CD4-positive, alpha-beta T cell treated with Interleukin-10 for 1 hour (primary cell): ENCODE data around the gene LMO2.
"Not testable (repeated sequence)": the region's sequence is repeated elsewhere in the genome, so short reads cannot be mapped to it uniquely, and the experiment has no call there.

ENCODE experiments used
- DNase-seq: peaks from one replicate; pipeline ENCODE4 v3.0.0-alpha.2; 2020

LMO2 gene

DNA sequence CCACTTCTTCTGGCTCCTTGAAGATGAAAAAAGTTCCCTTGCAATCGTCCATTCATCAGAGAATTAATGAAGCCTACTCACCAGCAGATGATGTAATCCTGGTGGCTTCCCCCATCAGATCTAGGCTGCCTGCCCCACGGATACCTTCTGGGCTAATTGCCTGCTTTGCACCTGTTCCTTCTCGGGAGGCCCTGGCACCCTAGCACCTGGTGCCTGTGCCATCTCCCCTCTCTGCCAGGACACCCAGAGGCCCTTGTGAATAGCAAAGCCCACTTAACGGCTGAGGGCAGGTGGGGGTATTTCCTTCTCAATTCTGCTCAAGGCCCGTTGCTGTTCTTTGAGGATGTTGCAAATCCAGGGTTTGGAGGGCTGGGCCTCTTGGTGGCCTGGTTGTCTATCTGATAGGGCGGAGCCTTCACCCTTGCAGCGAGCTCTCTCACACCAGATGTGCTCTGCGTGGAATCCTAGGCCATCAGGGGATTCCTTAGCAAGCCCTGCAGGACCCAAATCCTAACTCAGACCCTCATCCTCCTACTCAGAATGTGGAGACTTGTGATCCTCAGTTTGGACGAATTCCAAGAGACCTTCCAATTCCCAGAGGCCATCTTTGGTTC, at the start of gene LMO2:
LMO2 (minus strand) TSS at position 363 of the 614 bp plus-strand sequence. CDS start 22,360 bp downstream, outside the sequence.
- DNase-seq: no peak

DNA sequence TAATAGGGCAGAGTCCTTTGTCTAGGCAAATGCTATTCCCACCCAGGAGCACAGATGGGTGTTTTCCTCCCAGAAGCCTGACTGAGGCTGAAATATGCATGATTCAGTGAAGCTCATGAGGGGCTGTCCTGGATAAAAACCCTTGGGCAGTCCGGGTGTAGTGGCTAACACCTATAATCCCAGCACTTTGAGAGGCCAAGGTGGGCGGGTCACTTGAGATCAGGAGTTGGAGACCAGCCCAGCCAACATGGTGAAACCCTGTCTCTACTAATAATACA, 48.6 kb upstream of the LMO2 start:
- no peak for DNase-seq

DNA sequence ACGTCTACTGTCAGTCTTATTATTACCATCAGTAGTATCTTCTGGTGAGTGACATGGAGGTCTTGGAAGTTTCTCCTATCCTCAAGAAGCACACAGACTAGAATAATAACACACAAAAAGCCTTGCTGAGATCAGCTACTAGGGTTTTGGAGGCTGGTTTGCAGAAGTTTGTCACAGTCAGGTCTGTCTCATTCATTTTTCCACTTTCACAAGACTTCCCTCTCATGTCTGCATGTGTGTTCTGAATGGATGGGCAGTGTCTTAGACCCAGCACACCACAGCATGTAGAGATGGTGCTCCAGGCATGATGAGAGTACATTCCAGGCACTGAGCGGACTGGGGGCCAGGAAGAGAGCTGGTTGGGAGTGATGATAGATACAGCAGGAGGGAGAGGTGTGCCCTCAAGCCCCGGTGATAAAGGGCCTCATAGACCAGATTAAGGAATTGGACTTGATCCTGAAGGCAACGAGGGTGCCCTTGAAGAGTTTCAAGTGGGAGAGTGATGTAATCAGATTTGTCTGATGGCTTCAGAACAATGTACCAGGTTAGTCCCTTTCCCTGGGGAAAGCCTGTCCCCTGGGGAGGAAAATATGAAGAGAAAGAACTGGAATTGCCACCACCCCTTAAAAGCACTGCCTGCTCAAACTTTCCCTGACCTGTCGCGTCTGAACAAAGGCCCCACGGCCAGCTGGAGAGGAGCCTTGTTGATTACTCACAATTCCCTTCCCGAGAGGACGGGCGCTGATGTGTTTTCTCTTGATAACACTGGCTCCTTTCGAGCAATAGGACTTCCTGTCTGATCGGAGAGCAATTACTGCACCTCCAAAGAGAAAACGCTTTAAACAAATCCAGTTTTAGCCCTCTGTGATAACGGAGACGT, 45.1 kb upstream of the LMO2 start:
- no peak for DNase-seq

DNA sequence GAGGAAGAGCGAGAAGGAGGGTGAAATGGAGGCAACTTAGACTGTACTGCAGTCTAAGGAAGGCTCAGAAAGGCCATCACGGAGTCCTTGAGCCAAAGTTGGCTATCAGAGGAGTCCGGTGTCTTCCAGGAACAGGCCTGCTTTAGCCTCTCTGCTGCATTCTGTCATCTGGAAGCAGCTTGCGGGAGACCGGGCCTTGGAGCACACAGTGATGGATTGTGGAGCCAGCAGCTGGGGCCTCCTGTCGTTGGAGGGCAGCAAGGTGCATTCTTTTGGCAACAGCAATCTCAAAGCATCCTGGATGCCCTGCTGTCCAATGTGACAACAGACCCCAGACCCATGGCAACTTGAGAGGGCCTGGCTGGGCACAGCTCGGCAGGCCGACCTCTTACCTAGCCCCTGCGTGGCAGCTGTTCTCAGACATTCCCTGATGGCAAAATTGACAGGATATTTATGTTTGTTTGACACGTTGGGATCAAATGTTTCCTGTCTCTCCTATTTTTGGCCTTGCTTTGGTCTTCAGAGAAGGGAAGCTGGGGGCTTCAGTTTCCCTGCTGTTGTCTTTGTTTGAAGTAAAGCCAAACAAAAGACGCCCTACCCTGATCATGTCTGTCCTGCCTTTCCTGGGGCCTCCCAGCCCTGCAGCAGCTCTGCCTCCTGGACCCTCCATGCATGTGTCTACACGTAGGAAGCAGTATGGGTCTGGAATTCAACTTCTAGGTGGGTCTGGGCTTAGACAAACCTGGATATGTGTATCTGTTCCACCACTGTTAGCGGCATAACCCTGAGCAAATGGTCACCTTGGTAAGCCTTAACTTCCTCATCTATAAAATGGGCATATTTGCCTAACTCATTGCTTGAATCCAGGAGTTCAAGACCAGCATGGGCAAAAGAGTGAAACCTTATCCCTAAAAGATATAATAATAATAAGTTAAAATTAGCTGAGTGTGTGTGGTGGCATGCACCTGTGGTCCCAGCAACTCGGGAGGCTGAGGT, 43.9 kb upstream of the LMO2 start:
- DNase-seq: no peak

DNA sequence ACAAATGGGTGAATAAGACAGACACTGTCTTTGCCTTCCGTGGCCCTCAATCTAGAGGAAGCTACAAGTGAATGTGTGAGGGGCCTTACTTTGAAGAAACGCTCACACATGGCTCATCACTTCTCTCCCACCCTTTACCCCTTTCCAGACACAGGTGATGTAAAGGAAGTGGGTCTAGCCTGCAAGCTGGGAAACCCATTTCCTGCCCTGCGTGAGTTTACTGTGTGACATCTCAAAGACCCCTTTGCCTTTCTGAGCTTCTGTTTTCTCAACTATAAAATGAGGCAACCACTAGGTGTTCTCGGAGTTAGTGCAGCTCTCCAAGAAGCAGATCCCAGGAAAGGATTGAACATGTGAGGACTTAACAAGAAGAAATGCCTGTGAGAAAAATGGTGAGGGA, 43.1 kb upstream of the LMO2 start:
- DNase-seq: no peak

DNA sequence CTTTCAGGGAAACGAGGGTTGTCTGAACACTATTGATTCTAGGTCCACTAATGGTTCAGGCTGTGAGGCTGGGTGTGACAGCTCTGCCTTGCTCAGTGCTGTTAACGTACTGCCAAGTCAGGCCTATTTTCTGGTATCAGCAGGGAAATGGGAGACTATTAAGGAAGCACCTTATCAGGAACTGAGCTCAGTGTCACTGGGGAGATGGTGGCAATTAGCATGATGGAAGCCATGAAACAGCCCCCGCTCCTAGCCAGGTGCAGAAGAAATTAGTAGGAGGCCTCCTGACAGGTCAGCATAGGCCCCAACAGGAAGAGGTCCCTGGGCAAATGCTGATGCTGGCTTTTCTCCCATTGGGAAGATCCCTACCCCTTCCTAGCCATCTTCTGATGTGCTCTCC, 42.6 kb upstream of the LMO2 start:
- DNase-seq: no peak

DNA sequence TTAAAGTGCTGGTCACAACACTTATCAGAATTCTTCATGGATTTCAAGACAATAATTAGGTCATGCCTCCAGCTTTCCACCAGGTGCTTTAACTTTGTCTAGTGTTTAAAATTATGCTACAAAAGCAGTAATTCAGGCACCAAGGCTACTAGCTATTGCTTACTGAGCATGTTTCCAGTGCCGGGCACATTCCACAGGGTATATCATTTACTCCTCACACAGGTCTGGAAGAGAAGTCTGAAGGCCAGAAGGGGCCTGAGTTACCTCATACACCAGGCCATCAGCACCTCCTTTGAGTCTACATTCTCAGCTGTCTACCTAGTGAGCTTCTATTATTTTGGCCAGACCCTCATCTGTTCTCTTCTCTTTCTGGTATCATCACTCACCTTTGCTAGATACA, 41.7 kb upstream of the LMO2 start:
- DNase-seq: no peak

DNA sequence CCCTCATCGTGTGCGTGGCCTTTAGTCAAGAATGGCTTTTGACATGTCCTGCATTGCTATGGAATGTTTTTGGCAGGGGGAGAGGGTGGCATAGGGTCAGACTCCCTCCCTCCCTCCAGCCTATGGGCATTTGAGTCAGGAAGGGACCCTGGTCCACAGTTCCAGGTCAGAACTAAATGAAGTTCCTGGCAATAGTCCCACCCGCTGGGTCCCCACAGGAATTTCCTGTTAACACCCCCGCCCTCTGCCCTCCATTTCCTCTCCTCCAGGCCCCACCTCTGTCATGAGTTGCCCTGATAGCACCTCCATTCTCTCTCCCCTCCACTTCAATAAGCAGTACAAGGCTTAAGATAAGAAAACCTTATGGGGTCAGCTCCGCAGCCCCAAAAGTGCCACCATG, 40.8 kb upstream of the LMO2 start:
- DNase-seq: no peak

DNA sequence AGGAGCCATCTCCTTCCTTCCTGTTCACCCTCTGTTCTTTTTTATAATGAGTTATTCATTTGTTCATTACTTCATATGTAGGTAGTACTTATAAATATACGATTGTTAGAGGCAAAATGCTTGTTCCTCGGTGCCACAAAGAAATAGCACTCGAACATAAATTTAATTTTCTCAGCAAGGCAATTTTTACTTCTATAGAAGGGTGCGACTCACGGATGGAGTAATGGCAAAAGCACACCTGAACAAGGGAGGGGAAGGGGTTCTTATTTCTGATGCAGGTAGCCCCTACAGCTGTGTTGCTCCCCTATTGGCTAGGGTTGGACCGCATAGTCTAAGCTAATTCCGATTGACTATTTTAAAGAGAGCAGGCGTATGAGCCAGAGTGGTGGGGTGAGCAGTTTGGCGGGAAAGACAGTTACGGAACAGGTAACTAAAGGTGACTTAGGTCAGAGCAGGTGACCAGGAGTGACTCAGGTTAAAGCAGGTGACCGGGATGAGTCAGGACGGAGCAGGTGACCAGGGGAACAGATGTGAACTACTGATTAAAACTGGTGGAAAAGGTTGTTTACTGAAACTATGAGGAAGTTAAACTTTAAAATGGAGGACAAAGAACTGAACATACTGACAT, 40.0 kb upstream of the LMO2 start:
- DNase-seq: not testable (repeated sequence)

DNA sequence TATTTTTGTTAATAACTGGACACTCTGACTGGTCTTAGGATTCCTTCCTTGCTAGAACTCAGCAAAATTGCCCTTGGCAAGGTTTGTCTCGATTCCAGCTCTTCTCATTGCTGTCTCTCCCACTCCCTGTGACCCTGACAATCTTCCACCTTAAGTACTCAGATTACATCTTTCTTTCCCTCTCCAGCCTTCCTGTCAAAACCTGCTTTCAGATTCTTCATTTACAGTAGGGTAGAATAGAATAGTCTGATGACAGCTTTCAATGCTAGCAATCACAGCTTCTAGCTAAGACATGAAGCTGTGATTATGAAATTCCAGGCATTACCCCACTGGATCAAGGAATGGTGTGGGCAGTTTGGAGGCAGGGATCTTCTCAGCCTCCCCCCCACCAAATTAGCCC, 39.2 kb upstream of the LMO2 start:
- DNase-seq: no peak

DNA sequence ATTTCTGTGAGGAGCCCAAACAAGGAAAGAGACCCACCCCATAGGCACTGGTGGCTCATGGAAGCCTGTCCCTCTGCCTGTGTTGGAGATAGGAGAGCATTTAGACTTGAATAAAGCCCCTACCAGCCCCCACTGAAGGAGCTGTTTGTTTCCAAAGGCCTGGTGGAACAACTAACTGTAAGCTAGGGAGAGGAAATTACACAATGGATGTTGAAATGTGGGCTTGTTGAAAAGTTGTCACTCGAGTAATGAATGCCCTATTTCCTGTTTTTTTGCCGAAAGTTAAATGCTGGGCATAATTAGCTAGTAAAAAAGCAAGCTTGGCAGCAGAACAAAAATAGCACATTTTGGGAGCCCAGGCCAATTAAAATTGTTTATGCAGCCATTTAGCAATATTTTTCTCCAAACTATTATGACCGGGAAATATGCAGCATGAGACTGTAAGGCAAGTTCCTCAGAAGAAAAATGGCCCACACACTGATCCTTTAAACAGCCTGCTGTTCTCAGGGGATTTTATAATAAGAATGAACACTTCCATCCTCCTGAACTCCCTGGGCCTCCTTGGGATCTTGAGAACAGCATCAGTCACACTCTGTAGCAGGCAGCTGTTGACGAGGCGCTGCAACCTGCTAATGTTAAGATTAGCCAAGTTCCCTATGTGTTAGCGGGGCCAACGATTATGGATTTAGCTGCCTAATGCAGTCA, 38.6 kb upstream of the LMO2 start:
- peak; percentile 12 for DNase-seq

DNA sequence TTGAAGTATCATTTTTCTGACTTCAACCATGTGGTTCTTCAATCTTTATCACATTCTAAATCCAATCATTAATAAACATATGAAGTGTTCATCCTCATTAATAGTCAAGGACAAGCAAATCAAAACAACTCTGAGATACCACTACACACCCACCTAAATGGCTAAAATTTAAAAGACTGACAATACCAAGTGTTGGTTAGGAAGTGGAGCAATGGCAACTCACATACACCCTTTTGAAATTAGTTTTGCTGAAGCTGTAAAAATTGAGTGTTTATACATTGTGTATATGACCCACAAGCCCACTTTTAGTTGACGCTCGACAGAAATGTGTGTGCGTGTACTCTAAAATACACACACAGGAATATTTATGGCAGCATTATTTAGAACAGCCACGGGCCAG, 36.7 kb upstream of the LMO2 start:
- no peak for DNase-seq

DNA sequence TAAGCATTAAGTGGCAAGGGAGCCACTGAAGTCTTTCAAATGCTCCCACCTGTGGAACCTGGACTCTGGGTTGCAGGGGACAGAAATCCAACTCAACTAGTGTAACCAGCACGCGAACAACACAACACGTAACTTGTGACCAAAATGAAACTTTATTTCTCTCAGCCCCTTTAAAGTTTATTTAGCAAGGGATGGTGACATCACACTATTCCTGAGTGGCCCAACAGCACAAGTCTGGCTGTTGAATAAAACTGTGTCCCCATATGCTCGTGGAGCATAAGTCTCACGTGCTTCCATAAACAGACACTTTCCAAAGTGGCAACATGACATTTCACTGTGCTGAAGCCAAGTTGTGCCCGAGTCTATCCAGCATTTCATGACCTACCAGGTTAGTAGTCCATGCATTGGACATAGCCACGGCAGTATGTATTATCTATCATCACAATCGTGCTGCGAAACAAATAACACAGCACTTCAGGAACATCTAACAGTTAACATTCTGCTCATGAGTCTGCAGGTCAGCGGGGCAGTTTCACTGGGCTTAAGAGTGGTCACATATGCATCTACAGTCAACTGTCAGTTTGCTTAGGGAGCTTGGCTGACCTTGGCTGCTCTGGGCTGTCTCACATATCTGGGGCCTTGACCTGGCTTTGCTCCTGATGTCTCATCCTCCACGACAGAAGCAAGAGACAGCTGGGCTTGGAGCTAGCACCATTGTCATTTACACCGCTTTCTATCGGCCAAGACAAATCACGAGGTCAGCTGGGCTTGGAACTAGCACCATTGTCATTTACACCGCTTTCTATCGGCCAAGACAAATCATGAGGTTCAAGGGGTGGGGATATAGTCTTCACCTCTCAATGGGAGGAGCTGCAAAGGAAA, 35.0 kb upstream of the LMO2 start:
- no peak for DNase-seq

DNA sequence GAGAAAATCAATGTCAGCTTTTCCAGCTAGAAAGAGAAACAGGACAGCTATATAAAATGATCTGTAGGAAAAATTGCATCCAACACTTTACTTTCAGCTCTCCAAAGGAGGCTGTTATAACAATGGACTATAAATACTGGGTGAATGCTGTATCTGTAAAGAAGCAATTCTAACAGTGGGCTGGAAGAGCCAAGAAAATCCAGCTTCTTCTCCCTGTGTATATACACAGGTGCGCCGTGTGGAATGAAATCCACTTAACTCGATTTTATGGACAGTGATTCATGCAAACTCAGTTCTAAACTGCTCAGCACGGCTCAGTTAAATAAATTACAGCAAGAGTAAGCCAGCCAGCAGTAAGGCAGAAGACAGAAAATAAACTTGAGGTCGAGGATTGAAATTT, 32.5 kb upstream of the LMO2 start:
- DNase-seq: no peak

DNA sequence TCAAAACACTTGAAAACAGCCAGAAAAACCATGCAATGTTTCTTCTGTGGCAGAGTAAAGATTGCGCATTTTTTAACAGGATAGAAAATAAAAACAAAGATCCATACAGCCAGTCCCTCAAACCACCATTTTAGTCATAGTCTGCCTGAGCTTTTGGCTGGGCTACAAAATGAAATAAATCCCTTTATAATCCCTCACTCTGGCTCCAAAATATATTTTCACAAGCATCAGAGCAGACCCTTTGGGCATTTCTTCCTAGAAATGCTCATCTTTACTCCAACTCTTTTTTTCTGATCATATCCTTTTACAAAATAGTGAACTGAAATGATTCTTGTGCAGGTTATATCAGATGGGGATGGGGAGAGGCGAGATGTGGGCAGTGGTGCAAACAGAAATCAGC, 31.8 kb upstream of the LMO2 start:
- DNase-seq: no peak

DNA sequence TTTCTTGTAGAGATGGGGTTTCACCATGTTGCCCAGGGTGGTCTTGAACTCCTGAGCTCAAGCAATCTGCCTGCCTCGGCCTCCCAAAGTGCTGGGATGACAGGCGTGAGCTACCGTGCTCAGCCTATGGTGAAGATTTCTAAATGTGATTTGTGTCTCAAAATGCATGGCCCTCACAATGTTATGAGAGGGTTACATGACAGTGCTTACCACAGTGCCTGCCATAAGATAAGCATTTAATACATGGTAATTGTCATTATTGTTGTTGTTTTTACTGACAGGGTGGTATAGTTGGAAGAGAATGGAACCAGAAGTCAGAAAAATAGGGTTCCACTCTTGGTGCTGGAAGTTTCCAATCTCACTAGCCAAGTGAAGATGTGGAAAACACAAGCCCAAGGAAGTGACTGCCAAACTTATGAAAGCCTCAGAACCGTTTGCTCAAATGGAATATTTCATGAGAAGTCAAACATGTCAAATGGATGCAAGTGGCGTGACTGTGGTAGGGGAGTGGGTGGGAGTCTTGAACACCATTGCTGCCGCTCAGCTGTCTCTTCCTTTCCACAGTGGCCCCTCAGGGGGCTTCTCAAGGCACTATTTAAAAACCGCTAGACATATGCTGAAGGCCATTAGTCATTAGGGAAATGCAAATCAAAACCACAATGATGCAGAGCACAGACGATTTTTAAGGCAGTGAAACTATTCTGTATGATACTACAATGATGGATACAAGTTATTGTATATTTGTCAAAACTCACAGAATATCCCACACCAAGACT, 29.1 kb upstream of the LMO2 start:
- no peak for DNase-seq

DNA sequence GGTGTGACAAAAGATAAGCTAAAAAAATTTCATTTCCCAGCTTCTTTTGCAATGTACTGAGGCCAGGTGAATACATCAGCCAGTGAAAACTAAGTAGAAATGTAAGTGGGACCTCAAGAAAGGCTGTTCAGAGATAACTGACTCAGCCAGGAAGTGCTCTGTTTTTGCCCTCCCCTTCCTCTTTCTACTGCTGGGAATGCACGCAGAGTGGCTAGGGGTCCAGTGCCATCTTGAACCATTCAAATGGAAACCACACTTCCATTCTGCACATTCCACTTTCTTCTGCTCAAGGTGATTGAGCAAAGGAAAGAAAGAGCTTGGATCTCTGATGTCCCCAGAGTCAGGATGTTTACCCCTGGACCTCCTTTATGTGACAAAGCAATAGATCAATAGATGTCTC, 27.8 kb upstream of the LMO2 start:
- no peak for DNase-seq

DNA sequence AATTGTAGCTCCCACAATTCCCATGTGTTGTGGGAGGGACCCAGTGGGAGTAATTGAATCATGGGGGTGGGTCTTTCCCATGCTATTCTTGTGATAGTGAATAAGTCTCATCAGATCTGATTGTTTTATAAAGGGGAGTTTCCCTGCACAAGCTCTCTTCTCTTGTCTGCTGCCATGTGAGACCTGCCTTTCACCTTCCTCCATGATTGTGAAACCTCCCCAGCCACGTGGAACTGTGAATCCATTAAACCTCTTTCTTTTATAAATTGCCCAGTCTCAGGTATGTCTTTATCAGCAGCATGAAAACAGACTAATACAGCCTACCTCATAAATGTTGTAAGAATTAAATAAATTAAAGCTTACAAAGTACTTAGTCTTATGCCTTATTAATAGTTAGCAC, 25.5 kb upstream of the LMO2 start:
- DNase-seq: not testable (repeated sequence)

DNA sequence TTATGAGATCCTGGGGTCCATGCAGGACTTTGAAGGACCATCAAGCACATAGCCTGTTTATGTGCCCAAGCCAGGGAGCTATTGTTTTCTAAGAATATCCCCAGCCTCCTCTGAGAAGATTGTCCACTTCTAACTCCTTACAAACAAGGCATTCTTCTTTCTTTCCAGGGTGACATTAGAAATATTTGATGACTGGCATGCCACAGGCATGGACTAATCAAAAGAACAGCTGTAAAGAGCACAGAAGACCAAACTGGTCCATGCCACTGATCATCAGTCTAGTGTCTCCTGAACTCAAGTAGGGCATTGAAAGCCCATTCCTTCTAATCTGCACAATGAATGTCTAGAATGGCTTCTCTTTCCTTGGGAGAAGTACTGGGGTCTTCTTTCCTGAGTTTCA, 24.9 kb upstream of the LMO2 start:
- DNase-seq: no peak

DNA sequence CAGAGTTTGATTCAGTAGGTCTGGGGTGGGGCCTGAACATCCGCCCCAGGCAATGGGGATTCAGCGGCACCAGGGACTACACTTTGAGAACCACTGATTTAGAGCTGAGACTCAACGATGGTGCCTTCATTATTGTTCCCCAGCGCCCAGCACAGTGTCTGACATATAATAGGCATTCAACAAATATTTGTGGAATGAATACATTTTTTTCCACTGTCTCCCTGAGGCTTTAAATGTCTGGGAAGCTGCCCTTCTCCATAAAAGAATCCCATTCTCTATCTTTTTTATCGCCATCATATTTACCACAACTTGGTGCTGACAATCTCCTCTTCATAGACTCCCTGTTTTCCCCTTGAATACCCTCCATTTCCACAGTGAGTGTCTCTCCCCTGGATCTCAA, 23.6 kb upstream of the LMO2 start:
- no peak for DNase-seq

DNA sequence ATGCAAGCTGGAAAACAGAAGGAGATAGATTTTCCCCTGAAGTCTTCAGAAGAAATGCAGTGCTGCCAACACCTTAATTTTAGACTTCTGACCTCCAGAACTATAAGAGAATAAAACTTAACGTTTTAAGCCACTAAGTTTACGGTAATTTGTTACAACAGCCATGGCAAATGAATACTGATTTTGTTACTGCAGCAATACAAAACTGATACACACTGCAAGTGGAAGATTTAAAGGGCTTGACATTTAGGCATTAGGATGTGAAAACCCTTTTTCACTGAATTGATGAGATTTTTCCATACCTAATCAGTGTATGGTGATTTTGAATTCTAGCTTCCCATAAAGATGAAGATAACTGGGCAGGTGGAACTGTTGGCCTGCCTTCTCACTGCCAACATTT, 22.1 kb upstream of the LMO2 start:
- no peak for DNase-seq
